ENCODE data around the gene OSCP1.

DNA sequence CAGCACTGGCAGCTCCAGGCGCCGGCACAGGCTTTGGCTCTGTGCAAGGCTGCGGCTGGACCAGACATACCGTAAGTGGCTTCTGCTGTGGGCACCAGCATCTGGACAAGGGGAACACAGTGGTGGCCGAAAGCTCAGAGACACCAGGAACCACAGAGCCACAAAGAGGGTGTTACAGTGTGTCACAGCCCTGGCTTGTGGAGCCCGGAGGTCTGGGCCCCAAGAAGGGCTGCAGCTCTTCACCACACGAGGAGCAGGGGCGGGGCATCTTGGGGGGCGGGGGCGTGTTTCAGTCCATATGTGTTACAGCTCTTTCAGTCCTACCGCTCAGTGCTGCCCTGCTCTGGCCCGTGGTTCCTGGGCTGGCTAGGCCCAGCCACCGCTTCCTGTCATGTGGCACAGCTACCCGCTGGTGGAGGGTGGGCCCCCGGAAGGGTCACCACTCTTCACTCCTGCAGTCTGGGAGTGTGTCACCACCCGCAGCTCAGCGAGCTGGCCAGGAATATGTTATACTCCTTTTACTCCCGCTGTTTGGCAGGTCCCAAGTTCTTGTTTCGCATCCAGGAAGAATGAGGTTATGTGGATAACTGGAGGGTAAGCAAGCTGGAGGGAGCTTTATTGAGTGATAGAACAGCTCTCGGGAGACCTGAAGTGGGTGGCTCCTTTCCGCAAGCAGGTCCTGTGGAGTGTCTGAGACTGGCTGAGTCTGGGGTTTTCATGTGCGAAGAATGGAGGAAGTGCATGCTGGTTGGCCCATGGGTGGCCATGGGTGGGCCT, 49.2 kb downstream of the OSCP1 start:
- TF ChIP-seq EZH2 (IDR thresholded peaks at IDR 0.05; ENCODE audit: borderline replicate concordance, low read length) = no peak
- TF ChIP-seq, protein P1, sequence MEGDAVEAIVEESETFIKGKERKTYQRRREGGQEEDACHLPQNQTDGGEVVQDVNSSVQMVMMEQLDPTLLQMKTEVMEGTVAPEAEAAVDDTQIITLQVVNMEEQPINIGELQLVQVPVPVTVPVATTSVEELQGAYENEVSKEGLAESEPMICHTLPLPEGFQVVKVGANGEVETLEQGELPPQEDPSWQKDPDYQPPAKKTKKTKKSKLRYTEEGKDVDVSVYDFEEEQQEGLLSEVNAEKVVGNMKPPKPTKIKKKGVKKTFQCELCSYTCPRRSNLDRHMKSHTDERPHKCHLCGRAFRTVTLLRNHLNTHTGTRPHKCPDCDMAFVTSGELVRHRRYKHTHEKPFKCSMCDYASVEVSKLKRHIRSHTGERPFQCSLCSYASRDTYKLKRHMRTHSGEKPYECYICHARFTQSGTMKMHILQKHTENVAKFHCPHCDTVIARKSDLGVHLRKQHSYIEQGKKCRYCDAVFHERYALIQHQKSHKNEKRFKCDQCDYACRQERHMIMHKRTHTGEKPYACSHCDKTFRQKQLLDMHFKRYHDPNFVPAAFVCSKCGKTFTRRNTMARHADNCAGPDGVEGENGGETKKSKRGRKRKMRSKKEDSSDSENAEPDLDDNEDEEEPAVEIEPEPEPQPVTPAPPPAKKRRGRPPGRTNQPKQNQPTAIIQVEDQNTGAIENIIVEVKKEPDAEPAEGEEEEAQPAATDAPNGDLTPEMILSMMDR (IDR thresholded peaks at IDR 0.05; ENCODE audit: low read length) = no peak
